H1 (cell line): ENCODE data around the gene ZBTB47. TPM values are rescaled to one million over a fixed set of nuclear protein-coding genes. Genes with fewer than 3 reads are reported as not detected.

Source experiments
- CHD2 ChIP-seq: IDR thresholded peaks from 2 replicates; pipeline ENCODE4 v1.6.1; 2012; ENCODE audit warnings: low read length, improper control_type of control experiment
- KDM5A ChIP-seq: fragments of 200-600 bp; IDR thresholded peaks from 2 replicates; pipeline ENCODE4 v1.7.1; 2012; ENCODE audit warnings: mild to moderate bottlenecking, low read length, inconsistent platforms, mixed read lengths
- RNF2 ChIP-seq: fragments of 200-900, 300-1000 bp; sonication (generic); IDR thresholded peaks from 2 replicates; pipeline ENCODE4 v1.7.1; 2016; ENCODE audit warnings: borderline replicate concordance, low read depth, mild to moderate bottlenecking, antibody characterized with exemption, low read length; ENCODE audit not compliant: poor library complexity, severe bottlenecking; ENCODE audit errors: missing control alignments
- TAF1 ChIP-seq: IDR thresholded peaks from 2 replicates; pipeline ENCODE4 v1.6.1; 2011; ENCODE audit warnings: mild to moderate bottlenecking, low read depth, low read length
- TCF12 ChIP-seq: IDR thresholded peaks from 2 replicates; pipeline ENCODE4 v1.6.1; 2011; ENCODE audit warnings: low read depth, mild to moderate bottlenecking, low read length
- USF2 ChIP-seq: IDR thresholded peaks from 2 replicates; pipeline ENCODE4 v1.6.1; 2011; ENCODE audit warnings: low read length, improper control_type of control experiment
- polyA plus RNA-seq, 7 experiments: library from polyadenylated mRNA; depleted of rRNA in 3 of 7; stranded (reverse) in 5 of 7; unstranded in 2 of 7; fragments of >200 nt in 5 of 7; fragments of 200-250 nt in 2 of 7; gene quantifications; 1 replicate in 5 of 7; 2 replicates in 1 of 7; 4 replicates in 1 of 7; pipeline versions ENCODE4 v1.2.1 to v1.2.3, GENCODE V29; 2011 to 2013; ENCODE audit warnings: missing spikeins in 2 of 7, mixed read lengths in 2 of 7
- total RNA-seq: library from RNA; stranded (reverse); fragmentation: NEBNext Ultra II Directional; extraction: Animal tissue kit (Norgen Biotek cat#: 25700); gene quantifications from 2 replicates; pipeline ENCODE4 v1.2.1, GENCODE V29; 2021

The ZBTB47 gene
- total and polyA plus RNA-seq, 2 of the 8 experiments (the other 6 are each of a cell fraction or from before 2014, with no cell fraction given), result 2.8 to 4.1 TPM

GRCh38 chr3:42667096-42667522 lies 13.6 kb downstream of the ZBTB47 start (continued):
- TF ChIP-seq USF2 (no peak), TCF12 (no peak), TAF1 (no peak), RNF2 (no peak), KDM5A (no peak), CHD2 (no peak)
